Measurements from ENCODE around the gene TMEM254. TPM values are rescaled to one million over a fixed set of nuclear protein-coding genes. Genes with fewer than 3 reads are reported as not detected.
A peak's percentile ranks its signal among the peaks of the same experiment; 100 is the strongest.

Gene TMEM254
- total and polyA plus RNA-seq, 2 of the 13 experiments (the other 11 are each of a cell fraction or from before 2014, with no cell fraction given) = 11.2 to 39.0 TPM

DNA sequence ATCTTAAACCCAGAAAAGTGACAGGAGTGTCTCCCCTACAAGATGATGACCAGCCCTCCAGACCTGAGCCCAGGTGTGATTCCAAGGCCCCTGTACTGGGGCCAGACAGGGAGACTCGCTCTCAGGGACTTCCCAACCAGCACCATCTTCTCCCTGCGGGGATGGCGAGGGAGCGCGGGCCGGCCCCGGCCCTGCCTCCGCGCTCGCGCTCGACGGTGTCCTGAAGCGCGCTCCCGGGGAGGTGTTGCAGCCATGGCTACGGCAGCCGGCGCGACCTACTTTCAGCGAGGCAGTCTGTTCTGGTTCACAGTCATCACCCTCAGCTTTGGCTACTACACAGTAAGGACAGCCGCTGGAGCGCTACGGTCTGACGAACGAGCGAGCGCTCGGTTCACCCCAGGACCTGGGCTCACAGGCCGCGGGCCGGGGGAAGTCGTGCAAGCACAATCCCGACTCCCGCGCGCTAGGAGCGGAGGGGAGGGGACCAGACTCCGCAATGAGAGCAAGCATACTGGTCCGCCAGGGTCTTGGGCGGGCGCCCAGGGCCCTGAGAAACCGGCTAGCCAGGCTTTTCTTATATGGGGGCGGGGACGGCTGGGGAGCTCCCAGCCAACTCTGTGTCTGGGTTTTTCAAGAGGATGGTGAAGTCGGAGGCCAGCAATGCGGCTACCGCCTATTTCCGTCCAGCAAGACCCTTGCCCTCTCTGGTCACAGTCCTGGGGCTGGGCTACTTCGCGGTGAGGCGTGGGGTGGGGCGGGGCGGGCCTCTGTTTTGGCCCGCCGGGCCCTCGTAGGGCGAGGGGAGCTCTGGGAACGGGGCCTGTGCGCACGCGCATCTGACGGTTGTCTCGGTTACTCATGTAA is at the start of gene TMEM254 (continued):
- TF ChIP-seq ZFY (CRISPR knock-in tag; IDR thresholded peaks at IDR 0.05) (peak; percentile 91), ZNF772 (CRISPR knock-in tag; IDR thresholded peaks at IDR 0.05) (peak; percentile 35; the same call in 1 of the 2 replicates), ZC3H4 (CRISPR knock-in tag; IDR thresholded peaks at IDR 0.05; ENCODE audit: borderline replicate concordance) (no peak), JARID2 (CRISPR knock-in tag; IDR thresholded peaks at IDR 0.05; ENCODE audit: insufficient replicate concordance) (no peak), NFATC3 (CRISPR knock-in tag; IDR thresholded peaks at IDR 0.05) (no peak), RBM22 (optimal IDR thresholded peaks at IDR 0.05; ENCODE audit: low read length) (no peak), FOXK1 (CRISPR knock-in tag; IDR thresholded peaks at IDR 0.05; ENCODE audit: borderline replicate concordance, low read depth) (no peak), REPIN1 (CRISPR knock-in tag; IDR thresholded peaks at IDR 0.05; ENCODE audit: borderline replicate concordance, low read depth) (0 out of 2 replicates have a peak, but pooled peaks have one; percentile 13), TGIF2 (CRISPR knock-in tag; IDR thresholded peaks at IDR 0.05) (0 out of 2 replicates have a peak, but pooled peaks have one; percentile 42), ZNF12 (CRISPR knock-in tag; IDR thresholded peaks at IDR 0.05) (no peak), POLR2A (IDR thresholded peaks at IDR 0.05; ENCODE audit: insufficient read depth in 1 of 2, low read depth in 2 of 2, low read length in 2 of 2) (peak; percentile 42 to 67; a peak in 3 of 4 replicates), JDP2 (CRISPR knock-in tag; IDR thresholded peaks at IDR 0.05; ENCODE audit: borderline replicate concordance) (no peak), MEIS1 (CRISPR knock-in tag; IDR thresholded peaks at IDR 0.05; ENCODE audit: borderline replicate concordance) (no peak; the same call in 1 of the 2 replicates), MAFK (conservative IDR thresholded peaks at IDR 0.05 in 1 of 2, IDR thresholded peaks at IDR 0.05 in 1 of 2; ENCODE audit: low read length in 2 of 2) (no peak), ZNF549 (CRISPR knock-in tag; IDR thresholded peaks at IDR 0.05) (no peak), FOSL1 (CRISPR knock-in tag; IDR thresholded peaks at IDR 0.05; ENCODE audit: borderline replicate concordance) (no peak), RAD51 (IDR thresholded peaks at IDR 0.05; ENCODE audit: borderline replicate concordance) (no peak), SNAI1 (CRISPR knock-in tag; IDR thresholded peaks at IDR 0.05; ENCODE audit: borderline replicate concordance) (peak; percentile 82; the same call in 1 of the 2 replicates), ZNF850 (CRISPR knock-in tag; conservative IDR thresholded peaks at IDR 0.05) (no peak), THYN1 (CRISPR knock-in tag; IDR thresholded peaks at IDR 0.05; ENCODE audit: borderline replicate concordance, low read depth) (no peak), ZZZ3 (CRISPR knock-in tag; IDR thresholded peaks at IDR 0.05; ENCODE audit: borderline replicate concordance) (no peak), ATF1 (CRISPR knock-in tag; IDR thresholded peaks at IDR 0.05) (0 out of 2 replicates have a peak, but pooled peaks have one; percentile 53), ISL2 (CRISPR knock-in tag; IDR thresholded peaks at IDR 0.05) (no peak), FLYWCH1 (CRISPR knock-in tag; IDR thresholded peaks at IDR 0.05) (no peak), SKI (IDR thresholded peaks at IDR 0.05; ENCODE audit: partially characterized antibody) (peak; percentile 31)
- TF ChIP-seq, protein P1, sequence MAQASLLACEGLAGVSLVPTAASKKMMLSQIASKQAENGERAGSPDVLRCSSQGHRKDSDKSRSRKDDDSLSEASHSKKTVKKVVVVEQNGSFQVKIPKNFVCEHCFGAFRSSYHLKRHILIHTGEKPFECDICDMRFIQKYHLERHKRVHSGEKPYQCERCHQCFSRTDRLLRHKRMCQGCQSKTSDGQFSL (CRISPR knock-in tag; IDR thresholded peaks at IDR 0.05) = no peak
- TF ChIP-seq, protein P2, sequence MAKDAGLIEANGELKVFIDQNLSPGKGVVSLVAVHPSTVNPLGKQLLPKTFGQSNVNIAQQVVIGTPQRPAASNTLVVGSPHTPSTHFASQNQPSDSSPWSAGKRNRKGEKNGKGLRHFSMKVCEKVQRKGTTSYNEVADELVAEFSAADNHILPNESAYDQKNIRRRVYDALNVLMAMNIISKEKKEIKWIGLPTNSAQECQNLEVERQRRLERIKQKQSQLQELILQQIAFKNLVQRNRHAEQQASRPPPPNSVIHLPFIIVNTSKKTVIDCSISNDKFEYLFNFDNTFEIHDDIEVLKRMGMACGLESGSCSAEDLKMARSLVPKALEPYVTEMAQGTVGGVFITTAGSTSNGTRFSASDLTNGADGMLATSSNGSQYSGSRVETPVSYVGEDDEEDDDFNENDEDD (CRISPR knock-in tag; IDR thresholded peaks at IDR 0.05; ENCODE audit: borderline replicate concordance) = peak; percentile 34; the same call in 1 of the 2 replicates
- TF ChIP-seq, protein P3, sequence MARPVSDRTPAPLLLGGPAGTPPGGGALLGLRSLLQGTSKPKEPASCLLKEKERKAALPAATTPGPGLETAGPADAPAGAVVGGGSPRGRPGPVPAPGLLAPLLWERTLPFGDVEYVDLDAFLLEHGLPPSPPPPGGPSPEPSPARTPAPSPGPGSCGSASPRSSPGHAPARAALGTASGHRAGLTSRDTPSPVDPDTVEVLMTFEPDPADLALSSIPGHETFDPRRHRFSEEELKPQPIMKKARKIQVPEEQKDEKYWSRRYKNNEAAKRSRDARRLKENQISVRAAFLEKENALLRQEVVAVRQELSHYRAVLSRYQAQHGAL (CRISPR knock-in tag; IDR thresholded peaks at IDR 0.05; ENCODE audit: not compliant biosample characterization) = no peak
- TF ChIP-seq, protein P4, sequence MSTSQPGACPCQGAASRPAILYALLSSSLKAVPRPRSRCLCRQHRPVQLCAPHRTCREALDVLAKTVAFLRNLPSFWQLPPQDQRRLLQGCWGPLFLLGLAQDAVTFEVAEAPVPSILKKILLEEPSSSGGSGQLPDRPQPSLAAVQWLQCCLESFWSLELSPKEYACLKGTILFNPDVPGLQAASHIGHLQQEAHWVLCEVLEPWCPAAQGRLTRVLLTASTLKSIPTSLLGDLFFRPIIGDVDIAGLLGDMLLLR (CRISPR knock-in tag; IDR thresholded peaks at IDR 0.05) = peak; percentile 20
